Mesenchymal stem cell (in vitro differentiated cells and primary cell): ENCODE measurements around the gene LILRB5.

Experiments used
- DNase-seq: peaks from one replicate; pipeline ENCODE4 v3.0.0-alpha.2; 2013
- H2AFZ ChIP-seq: one replicate; pipeline ENCODE4 v1.6.1; 2013; ENCODE audit warnings: low read depth, mild to moderate bottlenecking, control low read depth, inconsistent platforms, low read length, moderate library complexity
- H2AK5ac ChIP-seq: 2 replicates; pipeline ENCODE4 v1.6.1; 2013; ENCODE audit warnings: low read length, moderate library complexity, mild to moderate bottlenecking, inconsistent platforms; ENCODE audit not compliant: severe bottlenecking
- H2BK120ac ChIP-seq: one replicate; pipeline ENCODE4 v1.6.1; 2013; ENCODE audit warnings: low read depth, mild to moderate bottlenecking, inconsistent platforms, low read length, moderate library complexity
- H2BK12ac ChIP-seq, 2 experiments: one replicate each; pipeline ENCODE4 v1.6.1; 2013; ENCODE audit warnings: inconsistent platforms in 2 of 2, low read length in 2 of 2, mild to moderate bottlenecking in 2 of 2, moderate library complexity in 2 of 2, control low read depth in 1 of 2
- H2BK15ac ChIP-seq: one replicate; pipeline ENCODE4 v1.6.1; 2013; ENCODE audit warnings: mild to moderate bottlenecking, low read depth, inconsistent platforms; ENCODE audit not compliant: poor library complexity, severe bottlenecking
- H2BK5ac ChIP-seq: 2 replicates; pipeline ENCODE4 v1.6.1; 2013; ENCODE audit warnings: low read depth, mild to moderate bottlenecking, low read length, control low read depth, inconsistent platforms; ENCODE audit not compliant: poor library complexity, severe bottlenecking
- H3K14ac ChIP-seq, 2 experiments: one replicate each; pipeline ENCODE4 v1.6.1; 2013; ENCODE audit warnings: inconsistent platforms in 2 of 2, low read length in 2 of 2, control low read depth in 1 of 2, mild to moderate bottlenecking in 1 of 2, moderate library complexity in 1 of 2
- H3K18ac ChIP-seq, 2 experiments: one replicate each; pipeline ENCODE4 v1.6.1; 2013; ENCODE audit warnings: inconsistent platforms in 2 of 2, low read length in 2 of 2, control low read depth in 1 of 2, low read depth in 1 of 2, mild to moderate bottlenecking in 1 of 2
- H3K23ac ChIP-seq, 2 experiments: one replicate each; pipeline ENCODE4 v1.6.1; 2013; ENCODE audit warnings: inconsistent platforms in 2 of 2, low read length in 2 of 2, mild to moderate bottlenecking in 2 of 2, moderate library complexity in 2 of 2, control low read depth in 1 of 2
- H3K27ac ChIP-seq: 2 replicates; pipeline ENCODE4 v1.5.1; 2013; ENCODE audit warnings: mild to moderate bottlenecking, moderate library complexity, low read length, control low read depth, inconsistent platforms; ENCODE audit not compliant: poor library complexity, severe bottlenecking
- H3K27me3 ChIP-seq, 2 experiments: 2 replicates each; pipeline versions ENCODE4 v1.6.1 to v1.7.0; 2013; ENCODE audit warnings: low read length in 2 of 2, mild to moderate bottlenecking in 2 of 2, moderate library complexity in 2 of 2, control low read depth in 1 of 2, inconsistent platforms in 1 of 2; ENCODE audit not compliant: control insufficient read depth in 1 of 2, insufficient read depth in 1 of 2
- H3K36me3 ChIP-seq, 2 experiments: 2 replicates each; pipeline versions ENCODE4 v1.6.1 to v1.7.0; 2013; ENCODE audit warnings: low read length in 2 of 2, control low read depth in 1 of 2, inconsistent platforms in 1 of 2, low read depth in 1 of 2, mild to moderate bottlenecking in 1 of 2; ENCODE audit not compliant: insufficient read depth in 2 of 2, control insufficient read depth in 1 of 2
- H3K4ac ChIP-seq, 2 experiments: one replicate each; pipeline ENCODE4 v1.6.1; 2013; ENCODE audit warnings: inconsistent platforms in 2 of 2, low read length in 2 of 2, mild to moderate bottlenecking in 2 of 2, moderate library complexity in 2 of 2, control low read depth in 1 of 2, low read depth in 1 of 2
- H3K4me1 ChIP-seq: 2 replicates; pipeline ENCODE4 v1.6.1; 2013; ENCODE audit warnings: low read depth, low read length, control low read depth; ENCODE audit not compliant: control insufficient read depth, insufficient read depth
- H3K4me2 ChIP-seq: 2 replicates; pipeline ENCODE4 v1.6.1; 2013; ENCODE audit warnings: low read length, mild to moderate bottlenecking, inconsistent platforms; ENCODE audit not compliant: poor library complexity, severe bottlenecking
- H3K4me3 ChIP-seq, 2 experiments: 2 replicates each; pipeline versions ENCODE4 v1.5.1 to v1.7.0; 2013; ENCODE audit warnings: low read length in 2 of 2, mild to moderate bottlenecking in 2 of 2, control low read depth in 1 of 2, low read depth in 1 of 2; ENCODE audit not compliant: insufficient read depth in 1 of 2
- H3K79me1 ChIP-seq: replicated peaks from 2 replicates; pipeline ENCODE4 v1.6.1; 2013; ENCODE audit warnings: mild to moderate bottlenecking, control low read depth, low read length, inconsistent platforms; ENCODE audit not compliant: poor library complexity, severe bottlenecking
- H3K9ac ChIP-seq: 2 replicates; pipeline ENCODE4 v1.7.0; 2013; ENCODE audit warnings: mild to moderate bottlenecking, low read length, moderate library complexity
- H3K9me3 ChIP-seq: 2 replicates; pipeline ENCODE4 v1.7.0; 2013; ENCODE audit warnings: mild to moderate bottlenecking, low read length; ENCODE audit not compliant: control insufficient read depth
- H4K8ac ChIP-seq: one replicate; pipeline ENCODE4 v1.6.1; 2013; ENCODE audit warnings: inconsistent platforms, mild to moderate bottlenecking, low read length, moderate library complexity
- H4K91ac ChIP-seq: one replicate; pipeline ENCODE4 v1.6.1; 2013; ENCODE audit warnings: mild to moderate bottlenecking, low read length, inconsistent platforms
- WGBS: methylation state at CpG from one replicate; pipeline ENCODE4 v1.1.7; 2013; ENCODE audit warnings: mixed read lengths; 5-methylcytosine and 5-hydroxymethylcytosine counted together

LILRB5 gene

GRCh38 chr19:54299126-54299498, 42.0 kb upstream of the LILRB5 start:
- H2BK120ac ChIP-seq, result no peak overlapping the region
- H3K79me1 ChIP-seq, result no peaks in the 10 kb centered on the region
- H2BK5ac ChIP-seq, result no peak overlapping the region
- H3K4me2 ChIP-seq, result no peak overlapping the region
- H4K8ac ChIP-seq, result no peak overlapping the region
- no peak overlapping the region for H2AK5ac ChIP-seq
- no peak overlapping the region for H3K23ac ChIP-seq
- H3K4ac ChIP-seq, result no peak overlapping the region
- H3K36me3 ChIP-seq, result no peaks in the 10 kb centered on the region
- H3K18ac ChIP-seq, result no peak overlapping the region
- no peak overlapping the region for H4K91ac ChIP-seq
- H3K4me1 ChIP-seq, result no peaks in the 10 kb centered on the region
- H3K4me3 ChIP-seq, result no peak overlapping the region
- H2BK15ac ChIP-seq, result no peak overlapping the region
- no peak for DNase-seq
- no peak overlapping the region for H3K14ac ChIP-seq
- H2BK12ac ChIP-seq, result no peak overlapping the region
- H3K9ac ChIP-seq, result no peak overlapping the region
- H3K27me3 ChIP-seq, result peaks cover 0 to 11% of the 10 kb centered on the region in 2 experiments
- no peak overlapping the region for H2AFZ ChIP-seq
- no peaks in the 10 kb centered on the region for H3K9me3 ChIP-seq
- H3K27ac ChIP-seq, result no peak overlapping the region
- whole genome bisulfite sequencing, result 53% methylated on average over 7 of the region's 7 CpGs

GRCh38 chr19:54298357-54299125, 41.5 kb upstream of the LILRB5 start:
- Histone ChIP-seq H4K8ac (no peak overlapping the region), H3K27me3 (peaks cover 0 to 11% of the 10 kb centered on the region in 2 experiments), H2BK120ac (no peak overlapping the region)

GRCh38 chr19:54297759-54298305, 40.8 kb upstream of the LILRB5 start:
- H2AFZ ChIP-seq, result no peak overlapping the region
- H3K4me3 ChIP-seq, result no peak overlapping the region
- H3K4ac ChIP-seq, result no peak overlapping the region
- no peak overlapping the region for H2BK12ac ChIP-seq
- H3K27ac ChIP-seq, result no peak overlapping the region
- H2BK5ac ChIP-seq, result no peak overlapping the region
- H3K36me3 ChIP-seq, result no peaks in the 10 kb centered on the region
- H3K23ac ChIP-seq, result no peak overlapping the region
- DNase-seq, result no peak
- no peak overlapping the region for H2AK5ac ChIP-seq
- peaks cover 0 to 11% of the 10 kb centered on the region in 2 experiments for H3K27me3 ChIP-seq
- H2BK15ac ChIP-seq, result no peak overlapping the region
- 41% methylated on average over 7 of the region's 7 CpGs for WGBS
- H3K9me3 ChIP-seq, result no peaks in the 10 kb centered on the region
- no peak overlapping the region for H3K9ac ChIP-seq
- no peak overlapping the region for H4K91ac ChIP-seq
- H3K14ac ChIP-seq, result no peak overlapping the region
- H2BK120ac ChIP-seq, result no peak overlapping the region
- no peaks in the 10 kb centered on the region for H3K79me1 ChIP-seq
- H3K18ac ChIP-seq, result no peak overlapping the region
- H3K4me1 ChIP-seq, result no peaks in the 10 kb centered on the region
- H3K4me2 ChIP-seq, result no peak overlapping the region
- H4K8ac ChIP-seq, result no peak overlapping the region

More at GRCh38 chr19:54298357-54299125, 41.5 kb upstream of the LILRB5 start:
- Histone ChIP-seq H2AFZ (no peak overlapping the region), H4K91ac (no peak overlapping the region), H3K27ac (no peak overlapping the region), H3K9ac (no peak overlapping the region), H2BK12ac (no peak overlapping the region), H3K9me3 (no peaks in the 10 kb centered on the region), H3K18ac (no peak overlapping the region), H3K4me3 (no peak overlapping the region), H3K23ac (no peak overlapping the region), H3K79me1 (no peaks in the 10 kb centered on the region), H3K4me1 (no peaks in the 10 kb centered on the region), H3K14ac (no peak overlapping the region), H2BK5ac (no peak overlapping the region), H2BK15ac (no peak overlapping the region), H3K4ac (no peak overlapping the region), H2AK5ac (no peak overlapping the region), H3K36me3 (no peaks in the 10 kb centered on the region), H3K4me2 (no peak overlapping the region)
- 50% methylated on average over 4 of the region's 4 CpGs for WGBS
- no peak for DNase-seq

GRCh38 chr19:54294539-54294938, 37.5 kb upstream of the LILRB5 start:
- H3K27me3 ChIP-seq, result peaks cover 0 to 11% of the 10 kb centered on the region in 2 experiments
- WGBS, result 91% methylated on average over 4 of the region's 6 CpGs

More at GRCh38 chr19:54294539-54294938, 37.5 kb upstream of the LILRB5 start:
- no peak overlapping the region for H4K8ac ChIP-seq
- no peak overlapping the region for H3K4me3 ChIP-seq
- H3K4me2 ChIP-seq, result no peak overlapping the region
- no peak overlapping the region for H3K9ac ChIP-seq
- no peak overlapping the region for H3K18ac ChIP-seq
- no peak overlapping the region for H2AK5ac ChIP-seq
- H2BK5ac ChIP-seq, result no peak overlapping the region
- H3K4ac ChIP-seq, result no peak overlapping the region
- H2AFZ ChIP-seq, result no peak overlapping the region
- no peak overlapping the region for H3K27ac ChIP-seq
- H3K23ac ChIP-seq, result no peak overlapping the region
- H3K9me3 ChIP-seq, result no peaks in the 10 kb centered on the region
- H3K4me1 ChIP-seq, result no peaks in the 10 kb centered on the region
- H3K36me3 ChIP-seq, result no peaks in the 10 kb centered on the region
- no peak overlapping the region for H4K91ac ChIP-seq
- H3K79me1 ChIP-seq, result no peaks in the 10 kb centered on the region
- no peak overlapping the region for H2BK15ac ChIP-seq
- DNase-seq, result no peak
- no peak overlapping the region for H2BK120ac ChIP-seq
- H2BK12ac ChIP-seq, result no peak overlapping the region
- no peak overlapping the region for H3K14ac ChIP-seq
